Smooth muscle cell (in vitro differentiated cells): Measurements from ENCODE around the gene ECSIT. TPM values are rescaled to one million over a fixed set of nuclear protein-coding genes. Genes with fewer than 3 reads are reported as not detected.

Source experiments
- DNase-seq: peaks from one replicate; lab custom pipeline; 2025; ENCODE audit not compliant: unreplicated experiment; lab: John Stamatoyannopoulos, UW
- H2AFZ ChIP-seq: fragments of 200-600 bp; sonication (generic); 2 replicates; pipeline ENCODE4 v1.6.0; 2016; ENCODE audit warnings: antibody characterized with exemption, low read depth, mild to moderate bottlenecking
- H3F3A ChIP-seq: fragments of 200-600 bp; sonication (generic); 2 replicates; pipeline ENCODE4 v1.6.0; 2017; ENCODE audit warnings: antibody characterized with exemption, low read depth
- H3K27ac ChIP-seq: fragments of 200-600 bp; sonication (generic); 2 replicates; pipeline ENCODE4 v1.5.1; 2016; ENCODE audit warnings: low read depth, mild to moderate bottlenecking
- H3K27me3 ChIP-seq: fragments of 200-600 bp; sonication (generic); 2 replicates; pipeline ENCODE4 v1.6.1; 2016; ENCODE audit warnings: low read depth, mild to moderate bottlenecking
- H3K36me3 ChIP-seq: fragments of 200-600 bp; sonication (generic); 2 replicates; pipeline ENCODE4 v1.5.1; 2016; ENCODE audit warnings: low read depth
- H3K4me1 ChIP-seq: fragments of 200-600 bp; sonication (generic); 2 replicates; pipeline ENCODE4 v1.5.1; 2016; ENCODE audit warnings: low read depth
- H3K4me2 ChIP-seq: fragments of 200-600 bp; sonication (generic); 2 replicates; pipeline ENCODE4 v1.6.0; 2016; ENCODE audit warnings: mild to moderate bottlenecking
- H3K4me3 ChIP-seq: fragments of 200-600 bp; sonication (generic); 2 replicates; pipeline ENCODE4 v1.5.1; 2016; ENCODE audit warnings: mild to moderate bottlenecking
- H3K79me2 ChIP-seq: fragments of 200-600 bp; sonication (generic); 2 replicates; pipeline ENCODE4 v1.6.0; 2016; ENCODE audit warnings: low read depth, mild to moderate bottlenecking
- H3K9ac ChIP-seq: fragments of 200-600 bp; sonication (generic); 2 replicates; pipeline ENCODE4 v1.6.0; 2016; ENCODE audit warnings: low read depth
- H3K9me3 ChIP-seq: fragments of 200-600 bp; sonication (generic); replicated peaks from 2 replicates; pipeline ENCODE4 v1.5.1; 2016; ENCODE audit warnings: low read depth
- H4K20me1 ChIP-seq: fragments of 200-600 bp; sonication (generic); 2 replicates; pipeline ENCODE4 v1.6.0; 2016; ENCODE audit warnings: low read depth
- CTCF ChIP-seq: fragments of 200-600 bp; sonication (generic); IDR thresholded peaks from 2 replicates; pipeline ENCODE4 v1.5.1; 2017; ENCODE audit warnings: borderline replicate concordance, mild to moderate bottlenecking, antibody characterized with exemption; ENCODE audit not compliant: insufficient read depth, poor library complexity, severe bottlenecking
- WGBS: methylation state at CpG from one replicate; pipeline ENCODE4 v1.1.7; 2016; ENCODE audit warnings: low lambda C conversion rate; 5-methylcytosine and 5-hydroxymethylcytosine counted together
- polyA plus RNA-seq: library from polyadenylated mRNA; unstranded; fragments of >200 nt; fragmentation: Nextera tagmentation; extraction: Ambion mirVana; gene quantifications from 2 replicates; pipeline ENCODE4 v1.2.1, GENCODE V29; 2016
- total RNA-seq: library from RNA; depleted of rRNA; stranded (reverse); fragments of >200 nt; gene quantifications from 2 replicates; pipeline ENCODE4 v1.2.3, GENCODE V29; 2014

The ECSIT gene
- total and polyA plus RNA-seq, 2 experiments from 2014 or later, result 21.1 to 32.1 TPM

- Histone ChIP-seq H3K27me3 (no peaks in the 10 kb centered on the region), H2AFZ (no peak overlapping the region), H3K36me3 (no peaks in the 10 kb centered on the region), H3K9ac (no peak overlapping the region), H3K27ac (no peak overlapping the region), H3K79me2 (no peaks in the 10 kb centered on the region), H3K9me3 (no peaks in the 10 kb centered on the region), H3K4me2 (no peak overlapping the region), H4K20me1 (no peaks in the 10 kb centered on the region), H3K4me1 (no peaks in the 10 kb centered on the region), H3K4me3 (no peak overlapping the region), H3F3A (no peaks in the 10 kb centered on the region)
- WGBS, result 98% methylated on average over 7 of the region's 7 CpGs
- DNase-seq, result no peak
- TF ChIP-seq CTCF, result no peak
Observed at GRCh38 chr19:11489378-11489777, 39.6 kb downstream of the ECSIT start.

GRCh38 chr19:11486661-11487503 lies 42.1 kb downstream of the ECSIT start:
- no peaks in the 10 kb centered on the region for H3K9me3 ChIP-seq
- no peaks in the 10 kb centered on the region for H3K36me3 ChIP-seq
- WGBS, result 95% methylated on average over 42 of the region's 45 CpGs
- DNase-seq, result no peak
- no peaks in the 10 kb centered on the region for H3F3A ChIP-seq
- H2AFZ ChIP-seq, result no peak overlapping the region
- no peak overlapping the region for H3K4me3 ChIP-seq
- no peaks in the 10 kb centered on the region for H4K20me1 ChIP-seq
- H3K27me3 ChIP-seq, result peaks cover 12% of the 10 kb centered on the region
- H3K79me2 ChIP-seq, result no peaks in the 10 kb centered on the region
- TF ChIP-seq CTCF, result no peak
- H3K4me1 ChIP-seq, result no peaks in the 10 kb centered on the region
- no peak overlapping the region for H3K4me2 ChIP-seq
- H3K27ac ChIP-seq, result no peak overlapping the region
- no peak overlapping the region for H3K9ac ChIP-seq

DNA sequence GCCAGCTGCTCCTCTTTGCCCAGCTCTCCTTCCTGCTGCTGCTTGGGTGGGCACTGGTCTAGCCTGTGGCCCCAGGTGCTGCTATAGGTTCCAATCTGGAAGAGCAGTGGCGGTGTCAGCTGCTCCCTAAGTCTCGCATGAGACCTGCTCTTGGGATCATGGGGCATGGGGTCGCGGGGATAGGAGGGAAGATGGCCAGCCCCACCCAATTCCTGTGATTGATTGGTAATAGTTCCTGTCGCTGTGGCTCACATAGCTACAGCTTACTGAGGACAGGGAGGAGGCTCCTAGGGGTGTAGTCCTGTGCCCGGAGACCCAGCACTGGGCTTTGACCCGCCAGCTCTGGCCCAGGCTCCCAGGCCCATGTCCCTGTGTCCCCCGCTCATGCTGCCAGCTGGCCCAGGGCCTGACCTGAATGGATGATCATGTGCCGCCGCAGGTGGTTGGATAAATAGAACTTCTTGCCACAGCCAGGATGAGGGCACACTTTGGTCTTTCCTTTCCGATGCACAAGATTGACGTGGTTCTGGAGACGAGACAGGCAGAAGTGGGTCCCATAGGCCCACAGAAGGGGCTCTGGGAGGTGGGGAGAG lies 43.6 kb downstream of the ECSIT start:
- no peak for DNase-seq
- TF ChIP-seq CTCF, result no peak
- H4K20me1 ChIP-seq, result no peaks in the 10 kb centered on the region
- no peak overlapping the region for H2AFZ ChIP-seq
- H3K4me1 ChIP-seq, result no peaks in the 10 kb centered on the region
- H3K79me2 ChIP-seq, result no peaks in the 10 kb centered on the region
- no peaks in the 10 kb centered on the region for H3K36me3 ChIP-seq
- H3K27me3 ChIP-seq, result peaks cover 28% of the 10 kb centered on the region
- no peak overlapping the region for H3K4me2 ChIP-seq
- 97% methylated on average over 13 of the region's 13 CpGs for WGBS
- no peak overlapping the region for H3K27ac ChIP-seq
- H3K9ac ChIP-seq, result no peak overlapping the region
- H3K4me3 ChIP-seq, result no peak overlapping the region
- H3F3A ChIP-seq, result no peaks in the 10 kb centered on the region
- H3K9me3 ChIP-seq, result no peaks in the 10 kb centered on the region
